Heart right ventricle (tissue), 16 donors: ENCODE results near the gene CRYBA1. TPM values are rescaled to one million over a fixed set of nuclear protein-coding genes. Genes with fewer than 3 reads are reported as not detected.

Source experiments
- ATAC-seq, 8 donors: fragments of 200-7000 bp; cut with Tn5 transposase; one replicate each; pipeline ENCODE4 v1.9.1; 2020; ENCODE audit warnings: mild to moderate bottlenecking in 8 of 8, moderate library complexity in 8 of 8, moderate number of reproducible peaks in 1 of 8
- DNase-seq, 2 donors: peaks; one replicate each; pipeline ENCODE4 v3.0.0-alpha.2; 2020
- H3K27ac ChIP-seq, 10 donors: fragments of 200-600 bp; sonication (generic) in 2 of 10; one replicate each; pipeline versions ENCODE4 v1.5.0 to v1.8.0; 2020 to 2022; ENCODE audit warnings: mild to moderate bottlenecking in 3 of 10
- H3K27me3 ChIP-seq, 7 donors: fragments of 200-600 bp; one replicate each; pipeline ENCODE4 v1.8.0; 2021 to 2022; ENCODE audit warnings: mild to moderate bottlenecking in 2 of 7
- H3K36me3 ChIP-seq, 9 donors: fragments of 200-600 bp; sonication (generic) in 1 of 9; one replicate each; pipeline versions ENCODE4 v1.5.0 to v1.8.0; 2020 to 2022; ENCODE audit warnings: mild to moderate bottlenecking in 2 of 9
- H3K4me1 ChIP-seq, 9 donors: fragments of 200-600 bp; sonication (generic) in 1 of 9; one replicate each; pipeline versions ENCODE4 v1.5.0 to v1.8.0; 2020 to 2022; ENCODE audit warnings: mild to moderate bottlenecking in 4 of 9
- H3K4me3 ChIP-seq, 10 donors: fragments of 200-600 bp; sonication (generic) in 2 of 10; one replicate each; pipeline versions ENCODE4 v1.5.0 to v1.8.0; 2020 to 2022; ENCODE audit warnings: mild to moderate bottlenecking in 7 of 10, moderate library complexity in 2 of 10
- H3K9me3 ChIP-seq, 11 donors: fragments of 200-600 bp in 10 of 11; sonication (generic) in 2 of 11; one replicate each; pipeline versions ENCODE4 v1.5.0 to v1.8.0; 2013 to 2022; ENCODE audit warnings: mild to moderate bottlenecking in 2 of 11, control low read depth in 1 of 11, moderate library complexity in 1 of 11
- CTCF ChIP-seq, 9 donors: fragments of 200-600 bp; sonication (generic) in 2 of 9; IDR thresholded peaks; one replicate each; pipeline versions ENCODE4 v1.5.0 to v1.8.0; 2021 to 2022; ENCODE audit warnings: antibody characterized with exemption in 9 of 9, mild to moderate bottlenecking in 5 of 9, moderate library complexity in 1 of 9
- WGBS, 2 donors: extraction: QIAGEN DNeasy Blood & Tissue Kit; methylation state at CpG; one replicate each; pipeline ENCODE4 v1.1.7; 2013; ENCODE audit warnings: inconsistent platforms in 1 of 2; 5-methylcytosine and 5-hydroxymethylcytosine counted together
- intact Hi-C, 10 donors: fragments of 100-400 bp; cut with DNase I; formaldehyde crosslinking; loops; one replicate each; pipeline versions ENCODE4 v1.11.1 to v1.14.2; 2022
- polyA plus RNA-seq, 2 donors: library from polyadenylated mRNA; stranded (reverse); fragments of 200-250 nt; gene quantifications; one replicate each; pipeline ENCODE4 v1.2.3, GENCODE V29; 2013
- total RNA-seq, 10 donors: library from RNA; stranded (reverse); fragmentation: NEBNext Ultra II Directional in 3 of 10; extraction: Animal tissue kit (Norgen Biotek cat#: 25700) in 3 of 10; gene quantifications; one replicate each; pipeline versions ENCODE4 v1.2.1 to v1.2.4, GENCODE V29; 2021 to 2023
- donor health status: Arrhythmogenic right ventricular cardiomyopathy.
- donor health status: ischemic (EF 13 %, LVEDD 7.1; RV severe dilation, severe dysfunction).
- donor health status: healthy with polysubstance abuse.
- donor health status: DM: no; HTN: yes; CAD: no.
- donor health status: DM: no; HTN: no; CAD: no.
- donor health status: ischemic (EF 25% LVEDD 6.9; RV normal size, moderate dysfunction).
- donor health status: ischemic (EF 25% LVEDD 5.7; RV mildly dilated, moderate dysfunction).
- donor health status: healthy.
- donor health status: DM: yes; HTN: yes; CAD: no.
- donor health status: Ischemic cardiomyopathy.
- donor health status: ischemic (EF 35%, LVEDD 5.7; RV mildly dilated, moderate dysfunction).
- donor health status: nonischemic (EF 11% LVEDD 7.7; RV severe dilation, severe dysfunction).
- donor health status: DM: yes; HTN: yes; CAD: no.
- donor health status: PGD.
- donor health status: ischemic (EF 29% LVEDD 5.4; RV normal size, mild dysfunction).
- donor health status: nonischemic (EF 23%, LVEDD 6.1; RV moderate dilation, normal function).

Gene CRYBA1
- total and polyA plus RNA-seq, 12 donors: not detected

DNA sequence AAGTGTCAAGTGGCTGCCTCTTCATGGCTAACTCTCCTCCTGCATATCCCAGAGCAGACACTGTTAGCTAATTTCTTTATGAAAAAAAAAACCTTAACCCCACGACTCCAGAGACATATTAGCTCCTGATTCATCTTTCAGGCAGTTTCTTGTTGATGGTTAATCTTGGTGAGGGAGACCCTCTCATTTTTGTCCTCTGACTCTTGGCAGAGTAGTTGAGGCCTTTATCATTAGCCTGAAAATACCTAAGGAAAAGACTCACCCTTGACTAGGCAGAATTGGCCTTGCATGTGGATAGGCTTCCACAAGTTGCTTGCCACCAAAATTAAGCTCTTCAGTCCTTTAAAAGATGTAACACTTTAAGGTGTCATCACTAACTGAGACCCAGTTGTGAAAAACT, 4.0 kb downstream of the CRYBA1 start:
- ATAC-seq: no peak
- Histone ChIP-seq H3K27me3 (no peaks in the 10 kb centered on the region), H3K4me3 (no peak overlapping the region), H3K27ac (no peak overlapping the region), H3K36me3 (peaks cover 0 to 31% (median 0%) of the 10 kb centered on the region in 9 donors), H3K4me1 (peaks cover 0 to 21% (median 9%) of the 10 kb centered on the region in 9 donors), H3K9me3 (no peaks in the 10 kb centered on the region)
- TF ChIP-seq CTCF (IDR thresholded peaks at IDR 0.05): no peak
- intact Hi-C loops: no loop called here
- 83 to 90% methylated on average over 1 of the region's 1 CpG for WGBS, 2 donors
- DNase-seq: no peak

GRCh38 chr17:29251184-29251583, 4.5 kb downstream of the CRYBA1 start:
- no peak overlapping the region for H3K27ac ChIP-seq
- peaks cover 0 to 26% (median 14%) of the 10 kb centered on the region in 9 donors for H3K4me1 ChIP-seq
- ATAC-seq: no peak
- no peaks in the 10 kb centered on the region for H3K27me3 ChIP-seq
- H3K4me3 ChIP-seq: no peak overlapping the region
- no peaks in the 10 kb centered on the region for H3K9me3 ChIP-seq
- no peak for DNase-seq
- no peak for TF ChIP-seq CTCF (IDR thresholded peaks at IDR 0.05)
- H3K36me3 ChIP-seq: peaks cover 0 to 31% (median 0%) of the 10 kb centered on the region in 9 donors
- intact Hi-C loops: no loop called here
- 78 to 89% methylated on average over 2 of the region's 2 CpGs for WGBS, 2 donors

- ATAC-seq: no peak
- H3K27me3 ChIP-seq: no peaks in the 10 kb centered on the region
- peaks cover 0 to 31% (median 0%) of the 10 kb centered on the region in 9 donors for H3K36me3 ChIP-seq
- 79% methylated on average over 7 of the region's 7 CpGs for WGBS, 2 donors
- no peaks in the 10 kb centered on the region for H3K9me3 ChIP-seq
- DNase-seq: no peak
- H3K27ac ChIP-seq: no peak overlapping the region
- H3K4me3 ChIP-seq: no peak overlapping the region
- TF ChIP-seq CTCF (IDR thresholded peaks at IDR 0.05): peak in 8 of 9 donors; percentile 13 to 48 (median 40)
- peaks cover 0 to 37% (median 25%) of the 10 kb centered on the region in 9 donors for H3K4me1 ChIP-seq
- intact Hi-C loops: no loop called here
Measured at GRCh38 chr17:29252101-29252791, 5.6 kb downstream of the CRYBA1 start.

- H3K4me3 ChIP-seq: no peak overlapping the region
- DNase-seq (no peak), ATAC-seq (no peak)
- intact Hi-C loops: no loop called here
- H3K36me3 ChIP-seq: peaks cover 0 to 34% (median 0%) of the 10 kb centered on the region in 9 donors
- H3K9me3 ChIP-seq: no peaks in the 10 kb centered on the region
- H3K27ac ChIP-seq: no peak overlapping the region
- H3K4me1 ChIP-seq: peaks cover 5 to 45% (median 33%) of the 10 kb centered on the region in 9 donors
- no peaks in the 10 kb centered on the region for H3K27me3 ChIP-seq
- no peak for TF ChIP-seq CTCF (IDR thresholded peaks at IDR 0.05)
- 92 to 95% methylated on average over 2 of the region's 2 CpGs for WGBS, 2 donors
Measured at GRCh38 chr17:29253037-29253436, 6.4 kb downstream of the CRYBA1 start.
